Tibial artery (tissue), 4 donors: ENCODE measurements around the gene KCNA3.
A peak's percentile ranks its signal among the peaks of the same experiment; 100 is the strongest.

Experiments used
- DNase-seq, 2 donors: peaks; one replicate each; pipeline ENCODE4 v3.0.0-alpha.2; 2019
- H3K27ac ChIP-seq, 2 donors: fragments of 200-600 bp; sonication (generic) in 1 of 2; 1 replicate in 1 of 2; 2 replicates in 1 of 2; pipeline ENCODE4 v1.5.1; 2018 to 2019; ENCODE audit warnings: mild to moderate bottlenecking in 1 of 2
- H3K27me3 ChIP-seq, 2 donors: fragments of 200-600 bp; sonication (generic) in 1 of 2; one replicate each; pipeline versions ENCODE4 v1.5.1 to v1.6.0; 2016 to 2019
- H3K36me3 ChIP-seq, 3 donors: fragments of 200-600 bp; sonication (generic) in 2 of 3; one replicate each; pipeline ENCODE4 v1.5.1; 2016 to 2019; ENCODE audit warnings: mild to moderate bottlenecking in 2 of 3
- H3K4me1 ChIP-seq, 4 donors: fragments of 200-600 bp; sonication (generic) in 2 of 4; 1 replicate in 3 of 4; 2 replicates in 1 of 4; pipeline ENCODE4 v1.5.1; 2016 to 2019
- H3K4me3 ChIP-seq, 2 donors: fragments of 200-600 bp; sonication (generic) in 1 of 2; 1 replicate in 1 of 2; 2 replicates in 1 of 2; pipeline ENCODE4 v1.5.1; 2018 to 2019; ENCODE audit warnings: mild to moderate bottlenecking in 2 of 2
- H3K9me3 ChIP-seq, 3 donors: fragments of 200-600 bp; sonication (generic) in 1 of 3; one replicate each; pipeline ENCODE4 v1.5.1; 2016 to 2019
- intact Hi-C: fragments of 100-400 bp; cut with DNase I; formaldehyde crosslinking; loops from one replicate; pipeline ENCODE4 v1.15.0; 2023; ENCODE audit warnings: low total_unique reads
- TF ChIP-seq, protein P1 (sequence below), 2 experiments: fragments of 200-600 bp in 1 of 2; fragments of 450-650 bp in 1 of 2; IDR thresholded peaks; one replicate each; pipeline ENCODE4 v1.5.1; 2017 to 2019; ENCODE audit warnings: antibody characterized with exemption in 2 of 2, mild to moderate bottlenecking in 1 of 2, moderate library complexity in 1 of 2

The KCNA3 gene

GRCh38 chr1:110630839-110631663, 43.7 kb downstream of the KCNA3 start:
- H3K27ac ChIP-seq: no peak overlapping the region
- peaks cover 0 to 17% (median 13%) of the 10 kb centered on the region in 4 donors for H3K4me1 ChIP-seq
- peak in 1 of 2 donors; percentile 60 for DNase-seq
- no peak overlapping the region for H3K4me3 ChIP-seq
- H3K36me3 ChIP-seq: no peaks in the 10 kb centered on the region
- TF ChIP-seq, protein P1, sequence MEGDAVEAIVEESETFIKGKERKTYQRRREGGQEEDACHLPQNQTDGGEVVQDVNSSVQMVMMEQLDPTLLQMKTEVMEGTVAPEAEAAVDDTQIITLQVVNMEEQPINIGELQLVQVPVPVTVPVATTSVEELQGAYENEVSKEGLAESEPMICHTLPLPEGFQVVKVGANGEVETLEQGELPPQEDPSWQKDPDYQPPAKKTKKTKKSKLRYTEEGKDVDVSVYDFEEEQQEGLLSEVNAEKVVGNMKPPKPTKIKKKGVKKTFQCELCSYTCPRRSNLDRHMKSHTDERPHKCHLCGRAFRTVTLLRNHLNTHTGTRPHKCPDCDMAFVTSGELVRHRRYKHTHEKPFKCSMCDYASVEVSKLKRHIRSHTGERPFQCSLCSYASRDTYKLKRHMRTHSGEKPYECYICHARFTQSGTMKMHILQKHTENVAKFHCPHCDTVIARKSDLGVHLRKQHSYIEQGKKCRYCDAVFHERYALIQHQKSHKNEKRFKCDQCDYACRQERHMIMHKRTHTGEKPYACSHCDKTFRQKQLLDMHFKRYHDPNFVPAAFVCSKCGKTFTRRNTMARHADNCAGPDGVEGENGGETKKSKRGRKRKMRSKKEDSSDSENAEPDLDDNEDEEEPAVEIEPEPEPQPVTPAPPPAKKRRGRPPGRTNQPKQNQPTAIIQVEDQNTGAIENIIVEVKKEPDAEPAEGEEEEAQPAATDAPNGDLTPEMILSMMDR (IDR thresholded peaks at IDR 0.05): peak; percentile 72 to 77
- intact Hi-C loops: loop anchor here (5.0 kb wide), 1 partner anchor 131 kb away; no protein-coding TSS in a partner anchor
- no peaks in the 10 kb centered on the region for H3K9me3 ChIP-seq
- H3K27me3 ChIP-seq: peaks cover 0 to 2% of the 10 kb centered on the region in 2 donors

- DNase-seq: no peak
- no peaks in the 10 kb centered on the region for H3K9me3 ChIP-seq
- H3K4me1 ChIP-seq: peaks cover 0 to under 1% (median 0%) of the 10 kb centered on the region in 4 donors
- H3K27ac ChIP-seq: no peak overlapping the region
- intact Hi-C loops: loop anchor here (10.0 kb wide), 1 partner anchor 156 kb away; no protein-coding TSS in a partner anchor
- H3K27me3 ChIP-seq: peaks cover 0 to 2% of the 10 kb centered on the region in 2 donors
- TF ChIP-seq, protein P1 (IDR thresholded peaks at IDR 0.05): no peak
- no peaks in the 10 kb centered on the region for H3K36me3 ChIP-seq
- H3K4me3 ChIP-seq: no peak overlapping the region
Measured at GRCh38 chr1:110628323-110629105, 46.2 kb downstream of the KCNA3 start.

DNA sequence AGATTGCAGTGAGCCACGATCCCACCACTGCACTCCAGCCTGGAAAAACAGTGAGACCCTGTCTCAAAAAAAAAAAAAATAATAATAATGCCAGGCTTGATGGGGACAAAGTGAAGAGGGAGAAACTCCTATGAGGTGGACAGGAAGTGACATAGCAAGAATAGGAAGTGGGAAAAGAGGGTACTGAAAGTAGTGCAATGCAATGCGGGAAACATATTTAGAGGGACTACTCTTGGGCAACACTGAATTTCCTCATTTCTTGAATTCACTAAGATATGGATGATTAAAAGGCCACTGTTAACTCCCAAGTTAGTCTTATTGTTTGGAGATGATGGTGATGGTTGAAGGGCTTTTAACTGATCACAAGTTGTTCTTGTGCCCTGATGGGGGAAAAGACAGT, 47.0 kb downstream of the KCNA3 start:
- H3K9me3 ChIP-seq: no peaks in the 10 kb centered on the region
- intact Hi-C loops: loop anchor here (10.0 kb wide), 1 partner anchor 157 kb away; no protein-coding TSS in a partner anchor
- TF ChIP-seq, protein P1 (IDR thresholded peaks at IDR 0.05): no peak
- no peak overlapping the region for H3K27ac ChIP-seq
- H3K36me3 ChIP-seq: no peaks in the 10 kb centered on the region
- no peaks in the 10 kb centered on the region for H3K4me1 ChIP-seq
- peaks cover 0 to 2% of the 10 kb centered on the region in 2 donors for H3K27me3 ChIP-seq
- DNase-seq: no peak
- H3K4me3 ChIP-seq: no peak overlapping the region

DNA sequence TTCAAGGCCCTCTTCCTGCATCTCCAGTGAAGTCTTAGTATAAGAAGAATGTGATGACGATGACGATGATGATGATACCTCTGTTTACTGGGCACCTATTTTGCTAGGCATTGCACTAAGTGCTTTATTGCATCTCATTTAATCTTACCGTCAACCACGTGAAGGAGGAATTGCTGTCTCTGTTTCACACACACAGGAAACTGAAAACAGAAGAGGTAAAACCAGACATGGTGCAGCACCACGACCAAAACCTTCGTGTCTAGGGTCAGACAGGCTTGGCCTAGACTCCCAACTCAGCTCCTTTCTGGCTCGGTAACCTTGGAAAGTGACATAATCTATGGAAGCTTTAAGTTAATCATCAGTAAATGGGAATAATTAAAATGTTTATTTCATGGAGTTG, 47.9 kb downstream of the KCNA3 start:
- Histone ChIP-seq H3K27me3 (peaks cover 0 to 2% of the 10 kb centered on the region in 2 donors), H3K9me3 (no peaks in the 10 kb centered on the region), H3K4me3 (no peak overlapping the region), H3K4me1 (no peaks in the 10 kb centered on the region), H3K27ac (no peak overlapping the region), H3K36me3 (no peaks in the 10 kb centered on the region)
- intact Hi-C loops: loop anchor here (10.0 kb wide), 1 partner anchor 158 kb away; no protein-coding TSS in a partner anchor
- no peak for DNase-seq
- TF ChIP-seq, protein P1 (IDR thresholded peaks at IDR 0.05): no peak
